Tibial nerve (tissue), 4 donors: ENCODE measurements around the gene SPATS2. TPM values are rescaled to one million over a fixed set of nuclear protein-coding genes. Genes with fewer than 3 reads are reported as not detected.
A peak's percentile ranks its signal among the peaks of the same experiment; 100 is the strongest.

ENCODE experiments used
- DNase-seq, 2 donors: peaks; one replicate each; pipeline ENCODE4 v3.0.0-alpha.2; 2019; ENCODE audit warnings: low spot score in 2 of 2
- H3K27ac ChIP-seq, 4 donors: fragments of 200-600 bp; sonication (generic) in 3 of 4; one replicate each; pipeline ENCODE4 v1.5.1; 2017 to 2019; ENCODE audit warnings: mild to moderate bottlenecking in 1 of 4
- H3K27me3 ChIP-seq, 2 donors: fragments of 200-600 bp; sonication (generic) in 1 of 2; one replicate each; pipeline versions ENCODE4 v1.5.1 to v1.6.0; 2017 to 2019
- H3K36me3 ChIP-seq, 3 donors: fragments of 200-600 bp; sonication (generic); one replicate each; pipeline ENCODE4 v1.5.1; 2018 to 2019
- H3K4me1 ChIP-seq, 4 donors: fragments of 200-600 bp; sonication (generic) in 3 of 4; one replicate each; pipeline ENCODE4 v1.5.1; 2017 to 2019
- H3K4me3 ChIP-seq, 4 donors: fragments of 200-600 bp; sonication (generic) in 3 of 4; one replicate each; pipeline ENCODE4 v1.5.1; 2017 to 2019; ENCODE audit warnings: mild to moderate bottlenecking in 1 of 4, moderate library complexity in 1 of 4
- H3K9me3 ChIP-seq, 4 donors: fragments of 200-600 bp; sonication (generic) in 3 of 4; one replicate each; pipeline ENCODE4 v1.5.1; 2017 to 2019
- CTCF ChIP-seq, 5 experiments: fragments of 200-600 bp in 3 of 5; fragments of 450-650 bp in 2 of 5; sonication (generic) in 3 of 5; IDR thresholded peaks; one replicate each; pipeline ENCODE4 v1.5.1; 2016 to 2019; ENCODE audit warnings: antibody characterized with exemption in 5 of 5, mild to moderate bottlenecking in 3 of 5, moderate library complexity in 2 of 5
- EP300 ChIP-seq, 2 donors: sonication (generic); formaldehyde crosslinking; IDR thresholded peaks; one replicate each; pipeline ENCODE4 v1.6.1; 2017; ENCODE audit warnings: antibody characterized with exemption in 2 of 2, mild to moderate bottlenecking in 1 of 2
- POLR2A ChIP-seq, 2 donors: fragments of 450-650 bp; IDR thresholded peaks; one replicate each; pipeline ENCODE4 v1.6.1; 2017; ENCODE audit warnings: antibody characterized with exemption in 2 of 2, mild to moderate bottlenecking in 2 of 2, moderate library complexity in 2 of 2
- WGBS, 2 donors: methylation state at CpG; one replicate each; pipeline ENCODE4 v1.1.5; 2018; 5-methylcytosine and 5-hydroxymethylcytosine counted together
- total RNA-seq, 4 donors: library from RNA; depleted of rRNA; stranded (reverse); fragments of >200 nt; gene quantifications; one replicate each; pipeline ENCODE4 v1.1.0, GENCODE V29; 2016

The SPATS2 gene
- total RNA-seq, 4 donors from 2014 or later: 5.9 to 14.7 (median 9.8) TPM

DNA sequence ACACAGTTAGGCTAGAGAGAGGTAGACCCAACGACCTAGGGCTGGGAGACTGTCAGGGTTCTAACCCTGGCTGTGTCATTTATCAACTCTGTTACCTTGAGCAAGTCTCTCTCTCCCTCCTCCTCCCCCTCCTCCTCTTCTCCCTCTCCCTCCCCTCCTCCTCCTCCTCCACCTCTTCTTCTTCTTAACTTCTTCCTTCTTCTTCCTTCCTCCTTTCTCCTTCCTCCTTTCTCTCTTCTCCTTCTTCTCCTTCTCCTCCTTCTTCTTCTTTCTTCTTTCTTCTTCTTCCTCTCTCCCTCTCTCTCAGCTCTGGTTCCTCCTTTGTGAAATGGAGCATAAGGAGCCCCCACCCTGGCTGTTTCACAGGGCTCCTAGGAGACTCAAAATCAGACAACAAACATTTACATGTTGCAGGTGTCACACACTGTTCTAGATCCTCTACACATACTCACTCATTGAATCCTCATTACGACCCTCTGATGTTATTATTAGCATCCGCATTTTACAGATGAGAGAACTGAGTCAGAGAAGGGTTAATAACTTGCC is 169.3 kb downstream of the SPATS2 start:
- no peak for DNase-seq
- 63 to 69% methylated on average over 3 of the region's 3 CpGs for WGBS, 2 donors
- no peak overlapping the region for H3K27ac ChIP-seq
- no peaks in the 10 kb centered on the region for H3K9me3 ChIP-seq
- H3K27me3 ChIP-seq: peaks cover 2 to 45% of the 10 kb centered on the region in 2 donors
- H3K4me3 ChIP-seq: no peak overlapping the region
- TF ChIP-seq CTCF (IDR thresholded peaks at IDR 0.05) (no peak), EP300 (IDR thresholded peaks at IDR 0.05) (no peak), POLR2A (IDR thresholded peaks at IDR 0.05) (no peak)
- peaks cover 0 to 30% (median 13%) of the 10 kb centered on the region in 4 donors for H3K4me1 ChIP-seq
- no peaks in the 10 kb centered on the region for H3K36me3 ChIP-seq

DNA sequence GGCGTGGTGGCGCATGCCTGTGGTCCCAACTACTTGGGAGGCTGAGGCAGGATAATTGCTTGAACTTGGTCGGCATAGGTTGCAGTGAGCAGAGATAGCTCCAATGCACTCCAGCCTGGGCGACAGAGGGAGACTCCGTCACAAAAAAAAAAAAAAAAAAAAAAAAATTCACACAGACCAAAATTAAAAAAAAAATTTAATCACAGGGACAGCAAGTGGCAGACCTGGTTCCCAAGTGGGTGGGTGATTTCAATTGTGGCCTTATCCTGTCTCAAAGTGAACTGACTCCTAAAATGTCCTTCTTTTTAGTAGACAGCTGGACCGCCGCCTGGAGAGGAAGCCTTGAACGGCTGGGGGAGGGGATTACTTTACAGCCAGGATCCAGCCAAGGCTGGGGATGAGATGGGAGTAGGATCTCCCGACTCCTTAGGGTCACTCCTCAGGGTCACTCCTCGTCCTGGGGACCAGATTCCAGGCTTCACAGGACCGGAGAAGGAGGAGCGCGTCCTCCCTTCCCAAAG is 170.0 kb downstream of the SPATS2 start:
- TF ChIP-seq POLR2A (IDR thresholded peaks at IDR 0.05): no peak
- TF ChIP-seq EP300 (IDR thresholded peaks at IDR 0.05): no peak
- no peak for TF ChIP-seq CTCF (IDR thresholded peaks at IDR 0.05)
- H3K27me3 ChIP-seq: peaks cover 2 to 45% of the 10 kb centered on the region in 2 donors
- peaks cover 0 to 30% (median 13%) of the 10 kb centered on the region in 4 donors for H3K4me1 ChIP-seq
- DNase-seq: no peak
- no peak overlapping the region for H3K27ac ChIP-seq
- no peaks in the 10 kb centered on the region for H3K9me3 ChIP-seq
- peak overlapping the region in 2 of 4 donors; percentile 56 for H3K4me3 ChIP-seq
- WGBS, 2 donors: 24 to 30% methylated on average over 13 of the region's 13 CpGs
- no peaks in the 10 kb centered on the region for H3K36me3 ChIP-seq

DNA sequence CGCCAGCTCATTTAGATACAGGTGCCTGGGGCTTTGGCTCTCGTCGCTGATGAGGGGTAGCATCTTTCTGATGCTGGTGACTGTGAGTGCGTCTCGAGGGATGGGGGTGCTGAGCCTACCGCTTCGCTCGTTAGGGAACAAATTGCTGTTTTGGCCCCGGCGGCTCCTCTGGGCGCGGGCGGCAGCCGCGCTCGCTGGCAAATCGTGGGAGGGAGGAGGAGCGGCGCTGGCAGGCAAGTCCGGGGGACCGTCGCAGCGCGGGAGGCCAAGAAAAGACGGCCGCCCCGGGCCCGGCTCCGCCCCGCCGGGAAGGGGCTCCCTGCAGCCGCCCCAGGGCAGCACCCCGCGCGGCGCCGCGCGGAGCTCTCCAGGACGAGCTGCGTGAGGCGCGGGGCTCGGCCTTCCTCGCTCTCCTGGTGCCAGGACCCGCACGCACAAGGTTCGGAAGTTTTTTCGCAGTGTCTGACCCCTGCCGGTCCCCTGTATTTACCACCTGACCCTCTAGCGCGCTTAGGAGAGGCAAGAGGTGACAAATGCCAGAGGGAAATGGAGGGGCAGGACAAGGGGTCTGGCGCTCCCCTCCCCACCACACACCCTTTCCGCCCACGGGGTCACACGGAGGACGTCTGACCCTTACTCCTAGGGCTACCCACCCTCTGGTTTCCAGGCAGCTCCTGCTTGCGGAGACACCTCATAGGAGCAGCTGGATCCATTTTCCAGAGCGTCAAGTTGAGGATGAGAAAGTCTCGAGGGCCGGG is 170.7 kb downstream of the SPATS2 start:
- Histone ChIP-seq H3K9me3 (no peaks in the 10 kb centered on the region), H3K36me3 (no peaks in the 10 kb centered on the region), H3K27me3 (peaks cover 2 to 49% of the 10 kb centered on the region in 2 donors), H3K4me1 (peaks cover 0 to 30% (median 13%) of the 10 kb centered on the region in 4 donors), H3K4me3 (peak overlapping the region; percentile 21 to 56 (median 48)), H3K27ac (no peak overlapping the region)
- no peak for DNase-seq
- TF ChIP-seq CTCF (IDR thresholded peaks at IDR 0.05): no peak
- TF ChIP-seq EP300 (IDR thresholded peaks at IDR 0.05): no peak
- no peak for TF ChIP-seq POLR2A (IDR thresholded peaks at IDR 0.05)
- 0% methylated on average over 19 to 33 of the region's 61 CpGs for WGBS, 2 donors

DNA sequence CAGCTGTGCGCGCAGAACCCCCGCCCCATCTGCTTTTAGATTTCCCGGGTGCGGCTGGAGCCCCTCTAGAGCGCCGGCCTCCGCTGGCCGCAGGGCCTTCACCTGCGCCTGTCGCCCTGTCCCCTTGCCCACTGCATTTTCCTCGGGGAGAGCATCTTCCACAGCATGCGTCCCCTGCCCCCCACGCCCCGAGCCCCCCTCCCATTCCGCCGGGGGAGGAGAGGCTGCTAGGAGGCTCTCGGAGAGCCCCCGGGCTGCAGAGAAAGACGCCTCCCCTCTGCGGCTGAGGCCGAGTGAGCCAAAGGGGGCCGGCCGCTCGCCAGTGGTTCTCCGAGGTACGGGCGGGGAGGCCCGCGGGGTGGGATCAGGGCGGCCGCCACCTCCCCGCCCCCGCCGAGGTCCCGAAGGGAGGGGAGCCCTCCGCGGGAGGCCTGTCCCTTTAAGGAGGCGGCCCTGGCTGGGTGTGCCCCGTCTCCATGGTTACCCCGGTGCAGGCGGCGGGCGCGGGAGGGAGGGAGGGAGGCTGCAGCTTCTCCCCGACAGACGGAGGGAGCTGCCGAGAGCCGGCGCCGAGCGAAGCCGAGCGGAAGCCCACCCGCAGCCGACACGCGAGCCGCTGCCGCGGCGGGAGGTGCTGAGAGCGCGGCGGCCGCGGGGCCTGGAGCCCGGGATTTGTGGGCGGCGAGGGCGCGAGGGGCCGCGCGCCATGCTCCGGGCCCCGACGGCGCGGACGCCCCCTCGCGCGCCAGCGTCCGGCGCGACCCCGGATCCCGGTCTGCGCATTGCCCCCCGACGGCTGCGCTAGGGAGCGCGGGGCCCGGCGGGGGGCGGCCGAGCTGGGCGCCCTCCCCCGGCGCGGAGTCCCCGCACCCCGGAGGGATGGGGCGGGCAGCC is 171.5 kb downstream of the SPATS2 start, which contains the start of gene KCNH3:
KCNH3 (plus strand) TSS at position 521 of the 894 bp plus-strand sequence. CDS start 387 bp downstream, outside the sequence.
- DNase-seq: peak; percentile 48 to 60
- WGBS, 2 donors: 1% methylated on average over 29 to 38 of the region's 107 CpGs
- Histone ChIP-seq H3K27me3 (peaks cover 2 to 57% of the 10 kb centered on the region in 2 donors), H3K4me3 (peak within 1 kb of the TSS; percentile 21 to 56 (median 48)), H3K27ac (no peak within 1 kb of the TSS), H3K4me1 (peaks cover 0 to 30% (median 13%) of the 10 kb centered on the region in 4 donors), H3K9me3 (no peaks in the 10 kb centered on the region), H3K36me3 (no peaks in the 10 kb centered on the region)
- TF ChIP-seq EP300 (IDR thresholded peaks at IDR 0.05): no peak
- TF ChIP-seq CTCF (IDR thresholded peaks at IDR 0.05): no peak
- TF ChIP-seq POLR2A (IDR thresholded peaks at IDR 0.05): no peak
